H1 (cell line): ENCODE results near the gene USHBP1. TPM values are rescaled to one million over a fixed set of nuclear protein-coding genes. Genes with fewer than 3 reads are reported as not detected.

Experiments used
- CTCF ChIA-PET: fragments of 300-600 bp; sonication (Branson Sonifier 250); formaldehyde crosslinking; loops from one replicate; lab custom pipeline; 2021; ENCODE audit not compliant: partially characterized antibody; lab: Charles Lee
- POLR2A ChIA-PET: fragments of 300-600 bp; sonication (Branson Sonifier 250); formaldehyde crosslinking; loops from one replicate; lab custom pipeline; 2021; ENCODE audit warnings: inconsistent platforms; ENCODE audit not compliant: partially characterized antibody; lab: Charles Lee
- DNase-seq, 2 experiments: peaks; one replicate each; pipeline versions ENCODE4 v3.0.0 to v3.0.0-alpha.2; 2010 to 2022; ENCODE audit warnings: low spot score in 2 of 2, low read depth in 1 of 2, mixed read lengths in 1 of 2
- FAIRE-seq: peaks from 2 replicates; lab custom pipeline; 2011; peaks lifted over from hg19 to GRCh38; lab: Jason Lieb, UNC
- H2AFZ ChIP-seq: 2 replicates; pipeline ENCODE4 v1.8.1; 2012; ENCODE audit warnings: low read length, inconsistent platforms
- H2AK5ac ChIP-seq: 2 replicates; pipeline ENCODE4 v1.6.1; 2013; ENCODE audit warnings: low read depth, low read length
- H2BK120ac ChIP-seq: replicated peaks from 2 replicates; pipeline ENCODE3; 2013; ENCODE audit warnings: low read depth, low read length, inconsistent platforms
- H2BK12ac ChIP-seq: 2 replicates; pipeline ENCODE4 v1.6.1; 2013; ENCODE audit warnings: low read depth, low read length
- H2BK15ac ChIP-seq: 2 replicates; pipeline ENCODE4 v1.6.1; 2013; ENCODE audit warnings: low read length
- H2BK20ac ChIP-seq: 2 replicates; pipeline ENCODE4 v1.6.1; 2013; ENCODE audit warnings: low read length
- H2BK5ac ChIP-seq: 2 replicates; pipeline ENCODE4 v1.6.1; 2013; ENCODE audit warnings: low read depth, low read length
- H3K14ac ChIP-seq: 2 replicates; pipeline ENCODE4 v1.6.1; 2013; ENCODE audit warnings: inconsistent platforms; ENCODE audit not compliant: insufficient read length
- H3K18ac ChIP-seq: 2 replicates; pipeline ENCODE4 v1.6.1; 2013; ENCODE audit warnings: low read length; ENCODE audit errors: extremely low read depth
- H3K23ac ChIP-seq: 2 replicates; pipeline ENCODE4 v1.6.1; 2013; ENCODE audit warnings: inconsistent platforms; ENCODE audit not compliant: insufficient read length
- H3K23me2 ChIP-seq: 2 replicates; pipeline ENCODE4 v1.6.1; 2013; ENCODE audit warnings: low read depth, low read length
- H3K27ac ChIP-seq: 2 replicates; pipeline ENCODE4 v1.6.1; 2011; ENCODE audit warnings: low read depth, low read length, inconsistent platforms
- H3K27me3 ChIP-seq, 4 experiments: replicated peaks in 1 of 4; 1 replicate in 1 of 4; 2 replicates in 3 of 4; pipeline versions ENCODE4 v1.6.1 to v1.8.1; 2011 to 2013; ENCODE audit warnings: low read length in 3 of 4, mild to moderate bottlenecking in 3 of 4, inconsistent platforms in 2 of 4, mixed read lengths in 2 of 4, moderate library complexity in 1 of 4; ENCODE audit not compliant: control insufficient read depth in 3 of 4, insufficient read depth in 3 of 4; ENCODE audit errors: extremely low read depth in 1 of 4
- H3K36me3 ChIP-seq, 4 experiments: 2 replicates each; pipeline versions ENCODE4 v1.6.1 to v1.8.1; 2011 to 2013; ENCODE audit warnings: mild to moderate bottlenecking in 4 of 4, low read length in 3 of 4, moderate library complexity in 2 of 4, control low read depth in 1 of 4, inconsistent platforms in 1 of 4; ENCODE audit not compliant: insufficient read depth in 4 of 4, control insufficient read depth in 2 of 4
- H3K4ac ChIP-seq: replicated peaks from 2 replicates; pipeline ENCODE3; 2013; ENCODE audit warnings: low read length, low read depth, mixed read lengths, inconsistent platforms; ENCODE audit not compliant: insufficient read length
- H3K4me1 ChIP-seq, 4 experiments: replicated peaks in 1 of 4; 1 replicate in 1 of 4; 2 replicates in 3 of 4; pipeline versions ENCODE4 v1.6.1 to v1.8.1; 2011 to 2013; ENCODE audit warnings: low read length in 3 of 4, inconsistent platforms in 2 of 4, mixed read lengths in 1 of 4; ENCODE audit not compliant: insufficient read depth in 4 of 4, control insufficient read depth in 3 of 4
- H3K4me2 ChIP-seq, 2 experiments: 2 replicates each; pipeline versions ENCODE4 v1.6.1 to v1.8.1; 2011 to 2013; ENCODE audit warnings: low read depth in 2 of 2, low read length in 2 of 2, control low read depth in 1 of 2, inconsistent platforms in 1 of 2, mild to moderate bottlenecking in 1 of 2; ENCODE audit not compliant: insufficient read depth in 1 of 2
- H3K4me3 ChIP-seq, 4 experiments: fragments of 200-600, 300-600 bp in 1 of 4; sonication (generic), shearing (Covaris generic), sonication (Bioruptor Twin) in 1 of 4; 2 replicates each; pipeline versions ENCODE4 v1.5.1 to v1.8.1; 2011 to 2016; ENCODE audit warnings: low read length in 4 of 4, low read depth in 3 of 4, control low read depth in 2 of 4, inconsistent platforms in 2 of 4, mild to moderate bottlenecking in 2 of 4, mixed read lengths in 1 of 4, moderate library complexity in 1 of 4; ENCODE audit not compliant: insufficient read depth in 2 of 4; ENCODE audit errors: extremely low read depth in 1 of 4
- H3K56ac ChIP-seq: replicated peaks from 2 replicates; pipeline ENCODE3; 2013; ENCODE audit warnings: low read depth, mild to moderate bottlenecking, mixed read lengths, low read length, inconsistent platforms; ENCODE audit not compliant: insufficient read length
- H3K79me1 ChIP-seq: 2 replicates; pipeline ENCODE4 v1.6.1; 2013; ENCODE audit warnings: low read depth, low read length, control low read depth
- H3K79me2 ChIP-seq, 2 experiments: 2 replicates each; pipeline versions ENCODE4 v1.6.1 to v1.8.1; 2012 to 2013; ENCODE audit warnings: low read length in 2 of 2, mild to moderate bottlenecking in 2 of 2, inconsistent platforms in 1 of 2; ENCODE audit not compliant: insufficient read depth in 2 of 2, control insufficient read depth in 1 of 2
- H3K9ac ChIP-seq, 4 experiments: replicated peaks in 1 of 4; 1 replicate in 1 of 4; 2 replicates in 3 of 4; pipeline versions ENCODE4 v1.6.1 to v1.8.1; 2011 to 2013; ENCODE audit warnings: low read depth in 3 of 4, low read length in 3 of 4, control low read depth in 2 of 4, mild to moderate bottlenecking in 2 of 4, moderate library complexity in 2 of 4, inconsistent platforms in 1 of 4; ENCODE audit errors: extremely low read depth in 1 of 4
- H3K9me3 ChIP-seq, 2 experiments: 2 replicates each; pipeline versions ENCODE4 v1.6.1 to v1.8.1; 2012 to 2013; ENCODE audit warnings: mild to moderate bottlenecking in 2 of 2, moderate library complexity in 2 of 2, control low read depth in 1 of 2, inconsistent platforms in 1 of 2, low read depth in 1 of 2, low read length in 1 of 2, mixed read lengths in 1 of 2; ENCODE audit not compliant: insufficient read depth in 2 of 2
- H4K20me1 ChIP-seq, 2 experiments: replicated peaks in 1 of 2; 2 replicates each; pipeline versions ENCODE3 to v1.8.1; 2011 to 2013; ENCODE audit warnings: inconsistent platforms in 2 of 2, low read length in 2 of 2, mild to moderate bottlenecking in 1 of 2; ENCODE audit not compliant: insufficient read depth in 2 of 2, control insufficient read depth in 1 of 2
- H4K5ac ChIP-seq: 2 replicates; pipeline ENCODE4 v1.6.1; 2013; ENCODE audit warnings: low read length, low read depth, mixed read lengths, inconsistent platforms; ENCODE audit not compliant: insufficient read length
- H4K8ac ChIP-seq: 2 replicates; pipeline ENCODE4 v1.8.0; 2013; ENCODE audit warnings: mild to moderate bottlenecking, moderate library complexity, low read length, inconsistent platforms; ENCODE audit not compliant: insufficient read depth; ENCODE audit errors: extremely low read depth
- H4K91ac ChIP-seq: replicated peaks from 2 replicates; pipeline ENCODE3; 2013; ENCODE audit warnings: low read length, mixed read lengths, inconsistent platforms; ENCODE audit not compliant: insufficient read length
- BRCA1 ChIP-seq: IDR thresholded peaks from 2 replicates; pipeline ENCODE4 v1.6.1; 2012; ENCODE audit warnings: low read depth, low read length, improper control_type of control experiment
- EP300 ChIP-seq, 2 experiments: IDR thresholded peaks; 1 replicate in 1 of 2; 2 replicates in 1 of 2; pipeline ENCODE4 v1.6.1; 2011 to 2012; ENCODE audit warnings: low read depth in 2 of 2, low read length in 2 of 2, mild to moderate bottlenecking in 2 of 2, borderline replicate concordance in 1 of 2, inconsistent platforms in 1 of 2, moderate library complexity in 1 of 2
- KDM1A ChIP-seq: fragments of 200-600, 300-600 bp; sonication (generic); IDR thresholded peaks from 2 replicates; pipeline ENCODE4 v1.7.1; 2016; ENCODE audit warnings: mild to moderate bottlenecking, low read length, borderline replicate concordance
- RBBP5 ChIP-seq: IDR thresholded peaks from 2 replicates; pipeline ENCODE4 v1.7.1; 2012; ENCODE audit warnings: low read depth, mild to moderate bottlenecking, inconsistent platforms, low read length, moderate library complexity, borderline replicate concordance
- WGBS, 2 experiments: shearing (Covaris generic) in 1 of 2; methylation state at CpG; one replicate each; pipeline versions ENCODE4 v1.1.6 to v1.1.7; 2013 to 2015; ENCODE audit warnings: low lambda C conversion rate in 2 of 2, mixed read lengths in 2 of 2, inconsistent platforms in 1 of 2, low coverage in 1 of 2, missing lambda C conversion rate in 1 of 2; ENCODE audit not compliant: insufficient replicate concordance in 2 of 2, insufficient coverage in 1 of 2, insufficient read length in 1 of 2; ENCODE audit errors: extremely low coverage in 1 of 2, missing lambda C conversion rate in 1 of 2; 5-methylcytosine and 5-hydroxymethylcytosine counted together
- polyA plus RNA-seq, 7 experiments: library from polyadenylated mRNA; depleted of rRNA in 3 of 7; stranded (reverse) in 5 of 7; unstranded in 2 of 7; fragments of >200 nt in 5 of 7; fragments of 200-250 nt in 2 of 7; gene quantifications; 1 replicate in 5 of 7; 2 replicates in 1 of 7; 4 replicates in 1 of 7; pipeline versions ENCODE4 v1.2.1 to v1.2.3, GENCODE V29; 2011 to 2013; ENCODE audit warnings: missing spikeins in 2 of 7, mixed read lengths in 2 of 7
- total RNA-seq: library from RNA; stranded (reverse); fragmentation: NEBNext Ultra II Directional; extraction: Animal tissue kit (Norgen Biotek cat#: 25700); gene quantifications from 2 replicates; pipeline ENCODE4 v1.2.1, GENCODE V29; 2021

USHBP1 gene
- total and polyA plus RNA-seq, 2 of the 8 experiments (the other 6 are each of a cell fraction or from before 2014, with no cell fraction given): 5.0 to 7.5 TPM

GRCh38 chr19:17296976-17297375, 32.4 kb upstream of the USHBP1 start:
- no peak for FAIRE-seq
- Histone ChIP-seq H3K4ac (no peak overlapping the region), H3K4me2 (no peak overlapping the region)
- TF ChIP-seq BRCA1: no peak
- no peak for TF ChIP-seq KDM1A
- TF ChIP-seq RBBP5: no peak
- no peak for TF ChIP-seq EP300 (IDR thresholded peaks at IDR 0.05; ENCODE audit: borderline replicate concordance in 1 of 2, low read depth in 2 of 2, low read length in 2 of 2)

More at GRCh38 chr19:17296976-17297375, 32.4 kb upstream of the USHBP1 start:
- Histone ChIP-seq H3K9ac (no peak overlapping the region), H4K8ac (no peak overlapping the region), H3K23ac (no peak overlapping the region), H3K4me1 (peaks cover 1 to 6% (median 5%) of the 10 kb centered on the region in 4 experiments; a peak in 6 of 7 replicates), H2BK15ac (no peak overlapping the region), H2AFZ (no peak overlapping the region), H3K36me3 (peaks cover 0 to 19% (median 8%) of the 10 kb centered on the region in 4 experiments; a peak in 5 of 8 replicates), H3K56ac (no peak overlapping the region), H3K23me2 (peaks cover 5% of the 10 kb centered on the region; the same call in 1 of the 2 replicates), H3K27me3 (no peaks in the 10 kb centered on the region), H3K18ac (no peak overlapping the region), H4K20me1 (peaks cover 1 to 15% of the 10 kb centered on the region in 2 experiments), H4K91ac (no peak overlapping the region), H2BK12ac (no peak overlapping the region), H3K27ac (no peak overlapping the region), H2BK120ac (no peak overlapping the region), H3K9me3 (peaks cover 0 to 3% of the 10 kb centered on the region in 2 experiments; a peak in 1 of 4 replicates), H4K5ac (no peak overlapping the region), H2BK20ac (no peak overlapping the region), H3K4me3 (no peak overlapping the region), H3K79me2 (peaks cover 0 to 6% of the 10 kb centered on the region in 2 experiments; a peak in 1 of 4 replicates), H3K14ac (no peak overlapping the region), H2BK5ac (no peak overlapping the region), H3K79me1 (peaks cover 11% of the 10 kb centered on the region), H2AK5ac (no peak overlapping the region)
- WGBS, 2 experiments: 92% methylated on average over 6 of the region's 6 CpGs; no CpG with 5 or more reads in 1 of the 2 experiments
- CTCF ChIA-PET: interaction anchor here (0.6 to 2.0 kb wide), 6 partner anchors 9 to 531 kb away, joined by 3 to 12 read pairs (median 4); partner anchors contain the start of genes DDA1 and MRPL34
- POLR2A ChIA-PET: interaction anchor here (1.8 kb wide), 1 partner anchor 24 kb away, joined by 5 read pairs; no protein-coding TSS in a partner anchor
- DNase-seq: no peak
